Neural crest cell (in vitro differentiated cells): ENCODE data around the gene EVC2. TPM values are rescaled to one million over a fixed set of nuclear protein-coding genes. Genes with fewer than 3 reads are reported as not detected.

Experiments
- DNase-seq: peaks from one replicate; pipeline ENCODE4 v3.0.0; 2021; ENCODE audit warnings: low read depth, mixed read lengths, low spot score
- H3K27ac Mint-ChIP-seq: one replicate; pipeline ENCODE4 v1.8.0; 2021; ENCODE audit warnings: mild to moderate bottlenecking, mixed read lengths; ENCODE audit not compliant: unreplicated experiment
- H3K27me3 Mint-ChIP-seq: 2 replicates; pipeline ENCODE4 v1.8.0; 2021; ENCODE audit warnings: low read depth, mild to moderate bottlenecking, mixed read lengths
- H3K36me3 Mint-ChIP-seq: 2 replicates; pipeline ENCODE4 v1.8.0; 2021; ENCODE audit warnings: low read depth, mild to moderate bottlenecking, mixed read lengths
- H3K4me1 Mint-ChIP-seq: 2 replicates; pipeline ENCODE4 v1.8.0; 2021; ENCODE audit warnings: mixed read lengths
- H3K4me3 Mint-ChIP-seq: one replicate; pipeline ENCODE4 v1.8.0; 2021; ENCODE audit warnings: mild to moderate bottlenecking, mixed read lengths
- H3K9me3 Mint-ChIP-seq: 2 replicates; pipeline ENCODE4 v1.8.0; 2021; ENCODE audit warnings: mixed read lengths
- total RNA-seq: library from RNA; stranded (reverse); gene quantifications from 2 replicates; pipeline ENCODE4 v1.2.1, GENCODE V29; 2021
- TF ChIP-seq, protein P1 (sequence below): fragments of 200-600 bp; sonication (generic); conservative IDR thresholded peaks from 2 replicates; pipeline ENCODE4 v1.5.0; 2021; ENCODE audit warnings: antibody characterized with exemption, mild to moderate bottlenecking

Gene EVC2
- total RNA-seq, 1 donor from 2014 or later = 7.2 TPM

DNA sequence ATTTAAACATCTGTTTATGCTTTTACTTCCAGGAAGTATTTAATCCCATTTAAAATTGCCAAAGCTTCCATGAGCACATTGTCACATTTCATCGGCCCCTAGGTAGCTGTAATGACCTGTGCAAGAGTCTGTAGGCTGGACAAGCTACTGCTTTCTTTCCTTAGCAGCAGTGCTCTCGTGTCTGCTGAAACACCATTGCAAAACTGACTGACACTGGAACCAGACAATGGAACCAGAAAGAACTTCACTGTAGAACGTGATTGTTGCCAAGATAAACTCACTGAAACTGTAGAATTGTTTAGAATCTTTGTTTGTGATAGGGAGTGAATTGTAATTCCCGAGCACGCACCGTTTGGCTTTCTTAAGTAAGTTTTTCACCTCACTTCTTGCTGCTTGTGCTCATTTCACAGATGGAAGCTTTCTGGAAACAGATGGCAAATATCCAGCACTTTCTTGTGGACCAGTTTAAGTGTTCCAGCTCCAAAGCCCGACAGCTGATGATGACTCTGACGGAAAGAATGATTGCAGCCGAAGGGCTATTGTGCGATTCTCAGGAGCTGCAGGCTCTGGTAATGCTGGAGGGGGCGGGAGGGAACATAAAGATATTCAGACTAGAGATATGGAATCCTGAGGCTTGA, 39.5 kb upstream of the EVC2 start:
- Mint-ChIP-seq H3K27me3 (no peaks in the 10 kb centered on the region), H3K4me3 (no peak overlapping the region), H3K36me3 (peaks cover 28% of the 10 kb centered on the region), H3K9me3 (no peaks in the 10 kb centered on the region), H3K4me1 (no peaks in the 10 kb centered on the region), H3K27ac (no peak overlapping the region)
- no peak for DNase-seq
- TF ChIP-seq, protein P1, sequence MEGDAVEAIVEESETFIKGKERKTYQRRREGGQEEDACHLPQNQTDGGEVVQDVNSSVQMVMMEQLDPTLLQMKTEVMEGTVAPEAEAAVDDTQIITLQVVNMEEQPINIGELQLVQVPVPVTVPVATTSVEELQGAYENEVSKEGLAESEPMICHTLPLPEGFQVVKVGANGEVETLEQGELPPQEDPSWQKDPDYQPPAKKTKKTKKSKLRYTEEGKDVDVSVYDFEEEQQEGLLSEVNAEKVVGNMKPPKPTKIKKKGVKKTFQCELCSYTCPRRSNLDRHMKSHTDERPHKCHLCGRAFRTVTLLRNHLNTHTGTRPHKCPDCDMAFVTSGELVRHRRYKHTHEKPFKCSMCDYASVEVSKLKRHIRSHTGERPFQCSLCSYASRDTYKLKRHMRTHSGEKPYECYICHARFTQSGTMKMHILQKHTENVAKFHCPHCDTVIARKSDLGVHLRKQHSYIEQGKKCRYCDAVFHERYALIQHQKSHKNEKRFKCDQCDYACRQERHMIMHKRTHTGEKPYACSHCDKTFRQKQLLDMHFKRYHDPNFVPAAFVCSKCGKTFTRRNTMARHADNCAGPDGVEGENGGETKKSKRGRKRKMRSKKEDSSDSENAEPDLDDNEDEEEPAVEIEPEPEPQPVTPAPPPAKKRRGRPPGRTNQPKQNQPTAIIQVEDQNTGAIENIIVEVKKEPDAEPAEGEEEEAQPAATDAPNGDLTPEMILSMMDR = no peak

DNA sequence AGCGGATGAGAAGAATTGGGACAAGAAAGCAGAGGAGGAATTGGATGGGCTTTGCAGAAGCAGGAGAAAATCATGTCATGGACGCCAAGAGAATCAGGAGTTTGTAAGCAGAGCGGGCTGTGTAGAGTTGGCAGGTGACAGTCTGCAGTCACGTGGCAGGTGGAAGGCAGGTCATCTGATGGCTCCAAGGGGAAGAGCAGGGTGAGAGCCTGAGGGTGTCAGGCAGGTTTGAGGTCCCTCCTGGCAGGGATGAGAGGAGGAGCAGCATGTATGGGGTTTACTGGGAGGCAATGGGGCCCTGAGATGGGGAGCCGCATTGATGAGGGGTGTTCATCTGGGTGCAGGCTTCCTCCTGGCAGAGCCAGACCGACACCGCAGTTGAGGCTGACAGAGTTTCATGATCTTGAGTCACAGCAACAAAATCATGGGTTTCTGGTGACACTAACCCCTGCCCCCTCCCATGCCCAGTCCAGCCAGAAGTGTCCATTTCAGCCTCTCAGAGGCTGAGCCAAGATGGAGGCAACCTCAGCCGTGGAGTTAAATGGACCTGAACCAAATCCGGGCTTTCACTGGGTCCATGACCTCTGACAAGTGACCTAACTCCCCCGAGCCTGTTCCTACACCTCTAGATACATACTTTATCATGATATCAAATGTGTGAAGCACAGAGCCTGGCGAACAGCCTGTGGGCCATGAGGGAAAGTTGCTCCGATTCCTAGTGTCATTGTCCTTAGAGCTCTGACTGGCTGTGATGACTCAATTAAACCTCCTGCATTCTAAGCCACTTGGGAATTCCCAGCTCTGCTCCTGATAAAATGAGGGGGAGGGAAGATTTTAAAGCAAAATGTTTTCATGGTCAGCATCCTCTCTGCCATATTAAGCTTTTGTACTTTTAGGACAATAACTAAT, 38.7 kb upstream of the EVC2 start:
- Mint-ChIP-seq H3K4me1 (no peaks in the 10 kb centered on the region), H3K4me3 (no peak overlapping the region), H3K9me3 (no peaks in the 10 kb centered on the region), H3K27ac (no peak overlapping the region), H3K27me3 (no peaks in the 10 kb centered on the region), H3K36me3 (peaks cover 28% of the 10 kb centered on the region)
- no peak for DNase-seq
- TF ChIP-seq, protein P1 = no peak

DNA sequence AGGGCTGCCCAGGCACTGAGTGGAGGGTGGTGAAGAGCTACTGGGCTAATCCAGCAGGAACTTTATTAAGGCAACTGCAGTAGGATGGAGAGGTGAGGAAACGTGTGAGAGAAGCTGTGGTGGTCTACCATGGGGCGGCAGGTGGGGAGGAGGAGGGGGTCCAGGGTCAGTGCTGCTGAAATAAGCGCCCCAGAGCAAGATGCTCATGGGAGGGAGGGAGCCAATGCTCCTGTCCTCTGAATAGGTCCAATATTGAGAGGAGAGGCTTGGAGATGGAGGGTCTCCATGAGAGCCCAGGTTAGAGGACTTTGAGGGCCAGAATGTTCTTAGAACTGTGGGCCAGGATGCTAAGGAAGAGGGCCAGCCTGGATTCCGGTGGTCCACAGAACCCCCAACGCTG, 37.9 kb upstream of the EVC2 start:
- peaks cover 28% of the 10 kb centered on the region for H3K36me3 Mint-ChIP-seq
- H3K9me3 Mint-ChIP-seq = no peaks in the 10 kb centered on the region
- no peaks in the 10 kb centered on the region for H3K27me3 Mint-ChIP-seq
- DNase-seq = no peak
- H3K4me1 Mint-ChIP-seq = no peaks in the 10 kb centered on the region
- TF ChIP-seq, protein P1 = no peak
- no peak overlapping the region for H3K4me3 Mint-ChIP-seq
- no peak overlapping the region for H3K27ac Mint-ChIP-seq

DNA sequence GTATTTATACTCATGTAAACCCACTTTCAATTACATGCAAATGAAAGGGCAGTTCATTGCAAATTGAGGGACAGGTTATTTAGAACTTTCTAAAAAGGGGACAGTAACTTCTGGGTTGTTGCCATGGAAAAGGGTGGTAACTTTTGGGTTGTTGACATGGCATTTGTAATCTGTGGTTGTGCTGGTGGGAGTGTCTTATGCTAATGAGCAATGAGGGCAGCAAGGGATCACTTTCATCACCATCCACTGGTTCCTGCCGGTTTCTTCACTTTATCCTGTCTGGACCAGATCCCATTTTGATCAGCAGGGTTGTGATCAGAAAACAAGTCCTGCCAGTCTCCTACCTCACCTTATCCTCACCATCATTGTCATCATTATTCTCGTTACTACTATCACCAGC, 34.6 kb upstream of the EVC2 start:
- H3K36me3 Mint-ChIP-seq = peaks cover 29% of the 10 kb centered on the region
- no peaks in the 10 kb centered on the region for H3K27me3 Mint-ChIP-seq
- TF ChIP-seq, protein P1 = no peak
- H3K9me3 Mint-ChIP-seq = no peaks in the 10 kb centered on the region
- DNase-seq = no peak
- no peak overlapping the region for H3K4me3 Mint-ChIP-seq
- no peaks in the 10 kb centered on the region for H3K4me1 Mint-ChIP-seq
- no peak overlapping the region for H3K27ac Mint-ChIP-seq

DNA sequence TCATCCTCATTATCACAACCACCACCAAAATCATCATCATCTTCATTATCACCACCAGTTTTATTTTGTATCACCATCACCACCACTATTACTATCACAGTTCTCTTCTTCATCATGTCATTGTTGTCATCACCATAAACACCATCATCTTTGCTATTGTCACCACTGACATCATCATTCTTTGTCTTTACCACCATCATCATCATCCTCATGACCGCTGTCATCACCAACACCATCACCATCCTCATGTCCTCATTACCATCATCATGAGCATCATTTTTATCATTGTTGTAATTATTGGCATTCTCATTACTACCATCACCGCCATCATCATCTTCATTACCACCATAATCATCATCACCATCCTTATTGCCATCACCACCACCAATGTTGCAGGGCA, 34.0 kb upstream of the EVC2 start:
- Mint-ChIP-seq H3K9me3 (no peaks in the 10 kb centered on the region), H3K27me3 (no peaks in the 10 kb centered on the region), H3K27ac (no peak overlapping the region), H3K4me3 (no peak overlapping the region), H3K4me1 (no peaks in the 10 kb centered on the region), H3K36me3 (peaks cover 29% of the 10 kb centered on the region)
- TF ChIP-seq, protein P1 = no peak
- DNase-seq = no peak
